Measurements from ENCODE around the gene LRP5. TPM values are rescaled to one million over a fixed set of nuclear protein-coding genes. Genes with fewer than 3 reads are reported as not detected.

The LRP5 gene
- total RNA-seq, 1 donor from 2014 or later: 17.4 TPM

DNA sequence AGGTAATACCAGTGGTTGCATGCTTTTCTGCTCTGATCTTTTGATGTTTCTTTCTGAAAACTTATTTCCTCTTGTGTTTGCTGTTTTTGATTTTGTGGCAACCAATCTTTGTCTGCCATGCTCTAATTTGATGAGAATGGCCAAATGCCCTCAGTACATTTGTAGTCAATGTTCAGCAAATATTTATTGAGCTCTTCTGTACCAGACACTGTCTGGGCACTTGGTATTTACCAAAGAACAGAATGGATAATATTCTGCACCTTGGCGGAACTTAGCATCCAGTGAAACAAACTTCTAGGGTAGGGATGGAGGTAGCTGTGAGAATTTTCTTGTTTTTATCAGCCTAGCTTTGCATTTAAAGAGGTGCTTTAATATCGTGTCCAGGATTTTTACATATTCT lies 167.8 kb downstream of the LRP5 start:
- no peak for DNase-seq
- no peak for TF ChIP-seq CTCF (IDR thresholded peaks at IDR 0.05; ENCODE audit: partially characterized antibody, unreplicated experiment)
- Mint-ChIP-seq H3K9me3 (ENCODE audit: unreplicated experiment) (peaks cover 3% of the 10 kb centered on the region), H3K27ac (ENCODE audit: unreplicated experiment) (no peak overlapping the region), H3K4me1 (ENCODE audit: low read depth, unreplicated experiment) (peaks cover 2% of the 10 kb centered on the region), H3K27me3 (ENCODE audit: unreplicated experiment) (no peaks in the 10 kb centered on the region), H3K36me3 (ENCODE audit: unreplicated experiment) (peaks cover 10% of the 10 kb centered on the region), H3K4me3 (ENCODE audit: unreplicated experiment) (no peak overlapping the region)

DNA sequence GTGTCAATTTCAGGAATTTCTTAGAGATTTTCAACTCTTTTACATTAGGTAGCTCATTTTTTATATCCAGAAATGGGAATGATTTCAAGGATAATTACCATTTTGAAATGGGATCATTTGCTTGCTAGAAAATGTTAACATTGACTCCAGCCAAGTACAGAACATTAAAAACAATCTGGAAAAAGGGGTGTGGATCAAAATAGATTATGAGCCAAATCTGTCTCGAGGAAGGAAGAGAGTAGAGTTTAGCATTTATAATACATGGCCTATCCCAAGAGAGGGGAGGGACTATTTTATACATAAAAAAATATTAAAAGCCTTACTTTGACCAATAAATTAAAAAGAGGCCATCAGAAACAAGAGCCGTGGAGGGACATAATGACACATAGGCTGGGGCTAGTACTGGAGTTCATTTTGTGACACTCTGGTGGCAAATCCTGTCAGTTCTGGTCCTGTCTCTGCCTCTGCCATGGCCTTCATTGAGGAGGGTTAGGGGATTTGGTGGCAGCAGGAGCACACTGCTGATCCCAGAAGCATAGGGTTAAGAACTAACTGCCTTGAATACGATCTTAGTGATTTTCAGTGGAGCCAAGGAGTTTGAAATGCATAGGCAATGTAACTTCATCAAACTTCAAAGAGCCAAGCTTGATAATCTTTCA lies 168.6 kb downstream of the LRP5 start:
- peaks cover 10% of the 10 kb centered on the region for H3K36me3 Mint-ChIP-seq (ENCODE audit: unreplicated experiment)

GRCh38 chr11:68481579-68482240 lies 169.3 kb downstream of the LRP5 start:
- Mint-ChIP-seq H3K36me3 (ENCODE audit: unreplicated experiment) (peaks cover 13% of the 10 kb centered on the region), H3K9me3 (ENCODE audit: unreplicated experiment) (peaks cover 3% of the 10 kb centered on the region), H3K27ac (ENCODE audit: unreplicated experiment) (no peak overlapping the region), H3K27me3 (ENCODE audit: unreplicated experiment) (no peaks in the 10 kb centered on the region), H3K4me3 (ENCODE audit: unreplicated experiment) (no peak overlapping the region), H3K4me1 (ENCODE audit: low read depth, unreplicated experiment) (peaks cover 2% of the 10 kb centered on the region)
- no peak for DNase-seq
- no peak for TF ChIP-seq CTCF (IDR thresholded peaks at IDR 0.05; ENCODE audit: partially characterized antibody, unreplicated experiment)

More for the DNA sequence above, 168.6 kb downstream of the LRP5 start:
- TF ChIP-seq CTCF (IDR thresholded peaks at IDR 0.05; ENCODE audit: partially characterized antibody, unreplicated experiment): no peak
- H3K4me1 Mint-ChIP-seq (ENCODE audit: low read depth, unreplicated experiment): peaks cover 2% of the 10 kb centered on the region
- H3K27ac Mint-ChIP-seq (ENCODE audit: unreplicated experiment): no peak overlapping the region
- no peak overlapping the region for H3K4me3 Mint-ChIP-seq (ENCODE audit: unreplicated experiment)
- no peak for DNase-seq
- H3K9me3 Mint-ChIP-seq (ENCODE audit: unreplicated experiment): peaks cover 3% of the 10 kb centered on the region
- no peaks in the 10 kb centered on the region for H3K27me3 Mint-ChIP-seq (ENCODE audit: unreplicated experiment)

- peaks cover 7% of the 10 kb centered on the region for H3K36me3 Mint-ChIP-seq (ENCODE audit: unreplicated experiment)
- H3K4me1 Mint-ChIP-seq (ENCODE audit: low read depth, unreplicated experiment): no peaks in the 10 kb centered on the region
- H3K4me3 Mint-ChIP-seq (ENCODE audit: unreplicated experiment): no peak overlapping the region
- no peak overlapping the region for H3K27ac Mint-ChIP-seq (ENCODE audit: unreplicated experiment)
- no peaks in the 10 kb centered on the region for H3K27me3 Mint-ChIP-seq (ENCODE audit: unreplicated experiment)
- no peak for DNase-seq
- no peak for TF ChIP-seq CTCF (IDR thresholded peaks at IDR 0.05; ENCODE audit: partially characterized antibody, unreplicated experiment)
- no peaks in the 10 kb centered on the region for H3K9me3 Mint-ChIP-seq (ENCODE audit: unreplicated experiment)
Measured at GRCh38 chr11:68488623-68489022, 176.2 kb downstream of the LRP5 start.

- H3K4me1 Mint-ChIP-seq (ENCODE audit: low read depth, unreplicated experiment): peaks cover 8% of the 10 kb centered on the region
- no peak overlapping the region for H3K4me3 Mint-ChIP-seq (ENCODE audit: unreplicated experiment)
- H3K27ac Mint-ChIP-seq (ENCODE audit: unreplicated experiment): no peak overlapping the region
- DNase-seq: no peak
- H3K9me3 Mint-ChIP-seq (ENCODE audit: unreplicated experiment): no peaks in the 10 kb centered on the region
- TF ChIP-seq CTCF (IDR thresholded peaks at IDR 0.05; ENCODE audit: partially characterized antibody, unreplicated experiment): no peak
- H3K36me3 Mint-ChIP-seq (ENCODE audit: unreplicated experiment): no peaks in the 10 kb centered on the region
- H3K27me3 Mint-ChIP-seq (ENCODE audit: unreplicated experiment): no peaks in the 10 kb centered on the region
Measured at GRCh38 chr11:68495220-68495729, 182.9 kb downstream of the LRP5 start.
